ENCODE data around the gene AKIRIN2.
"Not testable (repeated sequence)": the region's sequence is repeated elsewhere in the genome, so short reads cannot be mapped to it uniquely, and the experiment has no call there.

DNA sequence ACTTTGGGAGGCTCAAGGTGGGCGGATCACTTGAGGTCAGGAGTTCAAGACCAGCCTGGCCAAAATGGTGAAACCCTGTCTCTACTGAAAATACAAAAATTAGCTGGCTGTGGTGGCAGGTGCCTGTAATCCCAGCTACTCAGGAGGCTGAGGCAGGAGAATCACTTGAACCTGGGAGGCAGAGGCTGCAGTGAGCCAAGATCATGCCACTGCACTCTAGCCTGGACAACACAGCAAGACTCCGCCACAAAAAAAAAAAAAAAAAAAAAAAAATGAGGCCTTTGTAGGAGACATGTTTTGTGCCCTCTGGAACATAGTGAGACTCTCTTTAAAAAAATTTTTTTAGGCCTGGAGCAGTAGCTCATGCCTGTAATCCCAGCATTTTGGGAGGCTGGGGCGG is 10.7 kb upstream of the AKIRIN2 start:
- TF ChIP-seq EZH2 (IDR thresholded peaks at IDR 0.05; ENCODE audit: borderline replicate concordance, low read depth, low read length, poor library complexity, severe bottlenecking) = not testable (repeated sequence)
- TF ChIP-seq, protein P1, sequence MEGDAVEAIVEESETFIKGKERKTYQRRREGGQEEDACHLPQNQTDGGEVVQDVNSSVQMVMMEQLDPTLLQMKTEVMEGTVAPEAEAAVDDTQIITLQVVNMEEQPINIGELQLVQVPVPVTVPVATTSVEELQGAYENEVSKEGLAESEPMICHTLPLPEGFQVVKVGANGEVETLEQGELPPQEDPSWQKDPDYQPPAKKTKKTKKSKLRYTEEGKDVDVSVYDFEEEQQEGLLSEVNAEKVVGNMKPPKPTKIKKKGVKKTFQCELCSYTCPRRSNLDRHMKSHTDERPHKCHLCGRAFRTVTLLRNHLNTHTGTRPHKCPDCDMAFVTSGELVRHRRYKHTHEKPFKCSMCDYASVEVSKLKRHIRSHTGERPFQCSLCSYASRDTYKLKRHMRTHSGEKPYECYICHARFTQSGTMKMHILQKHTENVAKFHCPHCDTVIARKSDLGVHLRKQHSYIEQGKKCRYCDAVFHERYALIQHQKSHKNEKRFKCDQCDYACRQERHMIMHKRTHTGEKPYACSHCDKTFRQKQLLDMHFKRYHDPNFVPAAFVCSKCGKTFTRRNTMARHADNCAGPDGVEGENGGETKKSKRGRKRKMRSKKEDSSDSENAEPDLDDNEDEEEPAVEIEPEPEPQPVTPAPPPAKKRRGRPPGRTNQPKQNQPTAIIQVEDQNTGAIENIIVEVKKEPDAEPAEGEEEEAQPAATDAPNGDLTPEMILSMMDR (conservative IDR thresholded peaks at IDR 0.05; ENCODE audit: low read depth, low read length) = not testable (repeated sequence)
